NCI-H345 treated with DMSO at 0.1 percent for 48 hours (cell line): ENCODE data around the gene METTL8.

Experiments used
- DNase-seq: peaks from one replicate; lab custom pipeline; 2025; ENCODE audit not compliant: unreplicated experiment; lab: John Stamatoyannopoulos, UW

METTL8 gene

DNA sequence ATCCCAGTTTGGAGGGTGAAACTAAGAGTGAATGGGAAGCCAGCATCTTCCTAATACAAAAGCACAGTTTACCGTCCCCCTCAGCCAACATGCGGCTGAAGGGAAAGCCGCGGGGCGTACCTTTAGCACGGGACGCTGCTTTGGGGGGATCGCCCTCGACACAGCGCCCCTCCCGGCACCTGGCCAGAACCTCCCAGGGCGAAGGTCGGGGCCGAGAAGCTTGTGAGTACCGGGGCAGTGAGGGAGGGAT lies at the start of gene METTL8:
TSS of gene METTL8 (minus strand) at position 228 of the 250 bp plus-strand sequence. CDS start 41,805 bp downstream, outside the sequence.
- no peak for DNase-seq

DNA sequence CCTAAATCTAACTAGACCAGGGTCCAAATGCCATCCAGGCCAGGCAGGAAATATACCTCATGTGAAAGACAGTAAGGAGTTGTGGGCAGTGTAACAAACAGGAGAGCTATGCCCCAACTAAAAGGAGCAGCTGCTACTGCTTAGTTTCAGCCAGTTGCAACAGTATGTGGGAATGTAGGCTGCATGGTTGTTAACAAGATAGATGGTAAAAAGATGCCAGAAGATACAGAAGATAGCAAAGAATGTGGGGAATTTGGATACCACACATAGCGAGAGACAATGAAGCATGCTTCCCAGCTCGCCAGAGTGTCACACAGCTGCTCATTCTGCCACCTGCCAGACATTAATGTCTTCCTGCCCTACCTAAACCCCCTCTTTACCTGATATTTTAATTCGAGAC lies 49.1 kb upstream of the METTL8 start:
- no peak for DNase-seq

- no peak for DNase-seq
Measured at GRCh38 chr2:171482308-171482707, 48.5 kb upstream of the METTL8 start.

GRCh38 chr2:171480908-171481307 lies 47.1 kb upstream of the METTL8 start:
- DNase-seq = no peak

DNA sequence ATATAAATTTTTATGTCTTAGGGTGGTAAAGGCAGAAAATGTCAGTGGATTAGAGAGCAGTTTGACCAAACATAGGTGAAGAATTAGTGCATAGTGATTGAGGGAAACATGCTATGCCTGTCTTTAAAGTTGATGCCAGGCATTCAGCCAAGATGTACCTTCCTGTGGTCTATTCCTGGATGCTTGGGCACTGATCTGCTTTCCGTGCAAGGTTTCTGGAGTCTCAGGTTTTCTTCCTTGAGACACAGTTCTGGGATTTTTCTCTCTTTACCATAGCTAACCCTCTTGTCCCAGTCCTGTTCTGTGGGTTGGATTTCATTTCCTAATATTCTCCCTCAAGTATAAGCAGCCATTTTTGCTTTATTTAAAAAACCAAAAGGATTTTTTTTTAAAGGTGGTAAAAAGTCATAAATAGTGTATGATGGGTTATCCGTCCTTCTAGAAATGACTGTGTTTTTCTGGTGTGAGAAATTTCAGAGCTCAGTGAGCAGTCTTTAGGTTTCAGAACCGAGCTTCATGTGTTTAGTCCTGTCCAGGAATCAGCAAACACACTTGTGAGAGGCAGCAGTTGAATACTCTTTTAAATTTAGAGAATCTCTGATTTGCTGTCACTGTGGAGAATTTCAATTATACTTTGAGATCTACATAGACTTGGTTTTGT lies 45.5 kb upstream of the METTL8 start:
- no peak for DNase-seq

DNA sequence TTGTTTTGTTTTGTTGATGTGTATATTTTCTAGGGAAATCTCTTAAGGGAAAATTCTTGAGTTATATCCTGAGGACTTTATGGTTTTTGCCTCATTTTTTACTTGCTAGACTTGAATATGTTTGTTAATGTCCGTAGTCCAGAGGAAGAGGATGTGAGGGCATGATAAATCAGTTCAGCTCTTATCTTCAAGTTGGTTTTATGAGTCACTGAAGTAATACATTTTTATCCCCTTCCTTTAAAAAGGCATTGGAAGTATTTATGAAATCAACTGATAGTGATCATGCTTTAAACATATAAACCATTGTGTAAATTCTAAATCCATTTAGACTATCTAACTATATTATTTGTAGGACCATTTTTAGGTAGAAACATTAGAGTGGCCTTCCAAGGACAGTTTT lies 44.6 kb upstream of the METTL8 start:
- DNase-seq = no peak

- no peak for DNase-seq
Measured at GRCh38 chr2:171475979-171476378, 42.2 kb upstream of the METTL8 start.

DNA sequence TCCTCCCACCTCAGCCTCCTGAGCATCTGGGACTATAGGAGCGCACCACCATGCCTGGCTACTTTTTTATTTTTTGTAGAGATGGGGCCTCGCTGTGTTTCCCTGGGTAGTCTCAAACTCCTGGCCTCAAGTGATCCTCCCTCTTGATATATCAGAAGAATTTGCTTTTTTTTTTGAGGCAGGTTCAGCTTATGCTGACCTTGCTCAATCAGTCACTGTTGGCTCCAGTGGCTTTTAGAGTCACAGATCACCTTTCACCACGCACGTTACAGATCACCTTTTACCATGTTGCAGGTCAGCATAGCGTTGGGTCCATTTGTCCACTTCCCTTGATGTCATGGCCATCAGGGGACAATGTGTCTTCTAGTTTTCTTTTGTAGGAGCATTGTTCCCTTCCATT lies 36.3 kb upstream of the METTL8 start:
- DNase-seq = no peak

DNA sequence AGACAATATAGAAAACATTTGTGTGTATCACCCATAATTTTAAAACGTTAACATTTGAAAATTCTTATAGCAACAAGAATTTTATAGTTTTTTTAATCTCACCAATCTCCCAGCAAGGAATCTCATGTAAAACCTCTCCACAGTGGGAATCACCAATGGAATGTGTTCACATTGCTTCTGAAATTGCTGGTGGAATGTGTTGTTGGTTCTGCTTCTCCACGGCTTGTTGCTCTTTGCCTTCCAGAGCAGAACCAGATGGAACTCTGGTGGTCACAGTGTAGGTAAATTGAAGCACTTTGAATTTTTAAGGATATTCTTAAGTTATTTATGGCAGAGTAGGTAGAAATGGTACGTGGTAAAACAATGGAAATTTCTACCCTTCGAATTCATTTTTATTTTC lies 35.4 kb upstream of the METTL8 start:
- DNase-seq = no peak

GRCh38 chr2:171460537-171460936 lies 26.7 kb upstream of the METTL8 start:
- DNase-seq = no peak

GRCh38 chr2:171459498-171459897 lies 25.7 kb upstream of the METTL8 start:
- DNase-seq = no peak

GRCh38 chr2:171452773-171453172 lies 19.0 kb upstream of the METTL8 start:
- no peak for DNase-seq

DNA sequence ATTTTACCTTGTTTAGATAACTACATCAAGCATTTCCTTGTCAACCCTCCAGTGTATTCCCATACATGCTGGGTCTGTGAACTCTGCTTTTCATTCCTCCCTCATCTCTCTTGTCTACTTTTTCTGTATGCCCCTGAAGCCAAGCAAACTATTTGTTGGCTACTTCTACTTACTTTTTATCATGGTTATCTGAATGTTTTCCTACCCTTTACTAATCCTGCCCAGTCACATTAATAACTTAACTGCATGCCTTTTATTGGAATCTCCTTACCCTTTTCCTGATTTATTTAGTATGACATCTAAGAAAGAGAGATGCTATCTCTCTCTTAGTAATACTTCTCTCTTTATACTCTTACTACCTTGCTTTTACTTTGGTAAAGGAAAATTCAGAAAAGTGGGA lies 17.3 kb upstream of the METTL8 start:
- no peak for DNase-seq

- no peak for DNase-seq
Measured at GRCh38 chr2:171447675-171448074, 13.9 kb upstream of the METTL8 start.

DNA sequence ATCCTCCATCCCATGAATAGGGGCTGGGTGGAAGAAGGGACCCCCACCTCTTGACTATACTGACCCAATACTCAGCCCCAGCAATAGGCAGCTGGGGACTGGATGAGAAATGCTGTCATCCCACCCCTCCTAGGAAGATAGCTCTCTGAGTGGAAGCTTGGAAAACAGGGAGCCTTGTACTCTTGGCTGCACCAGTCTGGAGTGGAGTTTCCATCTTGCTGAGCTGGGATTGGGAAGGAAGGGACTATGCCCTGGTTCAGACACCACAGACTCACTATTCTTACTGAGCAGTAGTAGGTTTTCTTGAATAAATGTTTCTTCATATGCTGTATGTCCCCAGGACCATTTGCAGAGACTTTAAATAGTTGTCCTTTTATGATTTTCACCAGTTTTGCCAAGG lies 7.7 kb upstream of the METTL8 start:
- DNase-seq = no peak

GRCh38 chr2:171436307-171436706 lies 2.5 kb upstream of the METTL8 start:
- no peak for DNase-seq

GRCh38 chr2:171434013-171434989 lies 511 bp upstream of the METTL8 start, which contains the start of gene DCAF17:
DCAF17 (plus strand) TSS chr2:171434226; CDS start chr2:171434578, 352 bp downstream.
- peak; percentile 91 for DNase-seq

GRCh38 chr2:171432969-171433762 lies 624 bp downstream of the METTL8 start:
- peak; percentile 39 for DNase-seq

- DNase-seq = no peak
Measured at GRCh38 chr2:171432206-171432968, 1.4 kb downstream of the METTL8 start.

- DNase-seq = no peak
Measured at GRCh38 chr2:171431677-171432167, 2.1 kb downstream of the METTL8 start.
